Stimulated activated naive CD8-positive, alpha-beta T cell treated with anti-CD3 and anti-CD28 coated beads, Interleukin-15, amount 100 ng/mL, for 72 hours (primary cell): Measurements from ENCODE around the gene LUZP1.
"Not testable (repeated sequence)": the region's sequence is repeated elsewhere in the genome, so short reads cannot be mapped to it uniquely, and the experiment has no call there.

Experiments used
- ATAC-seq: fragments of 150-1000 bp; cut with Tn5 transposase; 2 replicates; pipeline ENCODE4 v1.10.0; 2021; ENCODE audit warnings: mild to moderate bottlenecking, moderate library complexity
- DNase-seq, 2 donors: peaks; one replicate each; pipeline ENCODE4 v3.0.0; 2021 to 2022
- H3K27ac Mint-ChIP-seq, 2 donors: one replicate each; pipeline ENCODE4 v1.8.0; 2022; ENCODE audit warnings: mild to moderate bottlenecking in 2 of 2, mixed read lengths in 2 of 2, moderate library complexity in 2 of 2
- H3K27me3 Mint-ChIP-seq: one replicate; pipeline ENCODE4 v1.8.0; 2022; ENCODE audit warnings: mixed read lengths
- H3K4me1 Mint-ChIP-seq: one replicate; pipeline ENCODE4 v1.8.0; 2022; ENCODE audit warnings: mild to moderate bottlenecking, mixed read lengths
- H3K4me3 Mint-ChIP-seq, 2 donors: one replicate each; pipeline ENCODE4 v1.8.0; 2022; ENCODE audit warnings: mild to moderate bottlenecking in 2 of 2, mixed read lengths in 2 of 2, moderate library complexity in 1 of 2
- H3K9me3 Mint-ChIP-seq, 2 donors: one replicate each; pipeline ENCODE4 v1.8.0; 2022; ENCODE audit warnings: mixed read lengths in 2 of 2

Gene LUZP1

DNA sequence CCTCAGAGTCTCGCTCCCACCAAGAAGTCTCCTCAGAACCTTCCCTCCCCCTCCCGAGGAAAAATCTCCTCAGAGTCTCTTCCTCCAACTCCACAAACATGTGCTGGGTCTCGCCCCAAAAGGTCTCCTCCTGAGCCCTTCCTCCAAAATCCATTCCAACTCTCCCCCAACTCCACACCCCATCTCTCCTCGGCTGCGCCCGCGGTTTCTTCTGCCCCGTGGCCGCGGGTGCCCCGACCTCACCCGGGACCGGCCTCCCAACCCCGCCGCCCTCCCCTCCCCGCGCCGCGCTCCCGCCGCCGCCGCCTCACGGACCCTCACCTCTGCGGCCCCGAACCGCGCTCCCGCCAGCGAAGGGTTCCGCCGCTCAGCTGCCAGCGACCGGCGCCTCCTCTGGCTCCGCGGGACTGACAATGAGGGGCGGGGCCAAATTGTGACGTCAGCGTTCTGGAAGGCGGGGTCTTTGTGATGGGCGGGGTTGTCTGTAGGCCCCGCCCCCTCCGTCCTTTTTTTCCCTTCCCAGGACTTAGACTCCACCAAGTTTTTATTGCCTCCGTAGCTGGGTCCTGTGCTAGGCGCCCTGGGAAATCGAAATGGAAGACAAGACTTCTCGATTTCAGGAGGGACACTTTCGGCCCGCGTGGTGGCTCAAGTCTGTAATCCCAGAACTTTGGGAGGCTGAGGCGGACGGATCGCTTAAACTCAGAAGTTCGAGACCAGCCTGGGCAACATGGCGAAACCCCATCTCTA, at the start of gene LUZP1:
Gene LUZP1 (minus strand): TSS at position 412 of the 750 bp plus-strand sequence.
- ATAC-seq: peak; percentile 86

DNA sequence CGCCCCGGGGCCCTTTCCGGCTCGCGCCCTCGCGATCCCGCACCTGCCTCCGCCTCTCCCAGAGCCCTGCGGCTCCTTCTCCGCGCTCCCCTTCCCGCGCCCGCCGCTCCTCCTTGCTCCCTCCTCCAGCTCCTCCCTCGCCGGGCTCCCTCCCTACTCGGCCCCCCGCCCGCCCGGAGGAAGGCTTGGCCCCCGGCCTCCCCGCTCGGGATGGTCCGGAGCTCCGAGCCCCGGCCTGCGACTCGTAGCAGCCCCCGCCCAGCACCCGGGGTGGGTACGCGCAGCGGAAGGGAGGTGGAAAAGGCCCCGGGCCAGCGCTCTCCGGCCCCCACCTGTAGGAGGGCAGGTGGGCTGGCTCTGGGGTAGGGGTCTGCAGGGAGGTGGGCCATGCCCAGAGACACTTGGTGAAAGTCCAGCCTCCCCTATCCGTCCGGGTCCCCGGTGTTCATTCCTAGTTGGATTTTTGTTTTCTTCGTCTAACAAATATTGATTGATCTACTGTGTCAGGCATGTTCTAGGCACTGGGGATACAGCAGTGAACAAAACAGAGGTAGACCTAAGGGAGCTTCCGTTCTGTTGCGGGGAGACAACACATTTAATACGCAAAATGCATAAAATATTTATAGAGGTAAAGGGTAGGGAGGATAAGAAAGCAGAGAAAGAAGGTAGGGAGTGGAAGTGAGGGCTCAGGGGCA, 48.9 kb upstream of the LUZP1 start, which contains the start of gene HTR1D:
Gene HTR1D (minus strand): TSS at position 82 of the 695 bp plus-strand sequence. CDS start 23,283 bp downstream, outside the sequence.
- ATAC-seq: peak; percentile 47
- peak in 1 of 2 donors; percentile 13 for DNase-seq
- no peaks in the 10 kb centered on the region for H3K9me3 Mint-ChIP-seq
- peak within 1 kb of the TSS; percentile 60 to 70 for H3K4me3 Mint-ChIP-seq
- no peaks in the 10 kb centered on the region for H3K4me1 Mint-ChIP-seq
- H3K27ac Mint-ChIP-seq: no peak within 1 kb of the TSS
- H3K27me3 Mint-ChIP-seq: peaks cover 74% of the 10 kb centered on the region

More for the DNA sequence above, at the start of gene LUZP1:
- peaks cover 23% of the 10 kb centered on the region for H3K4me1 Mint-ChIP-seq
- H3K9me3 Mint-ChIP-seq: no peaks in the 10 kb centered on the region
- peak; percentile 84 to 85 for DNase-seq
- H3K4me3 Mint-ChIP-seq: peak within 1 kb of the TSS; percentile 99
- H3K27ac Mint-ChIP-seq: peak within 1 kb of the TSS; percentile 90 to 97
- H3K27me3 Mint-ChIP-seq: no peaks in the 10 kb centered on the region

DNA sequence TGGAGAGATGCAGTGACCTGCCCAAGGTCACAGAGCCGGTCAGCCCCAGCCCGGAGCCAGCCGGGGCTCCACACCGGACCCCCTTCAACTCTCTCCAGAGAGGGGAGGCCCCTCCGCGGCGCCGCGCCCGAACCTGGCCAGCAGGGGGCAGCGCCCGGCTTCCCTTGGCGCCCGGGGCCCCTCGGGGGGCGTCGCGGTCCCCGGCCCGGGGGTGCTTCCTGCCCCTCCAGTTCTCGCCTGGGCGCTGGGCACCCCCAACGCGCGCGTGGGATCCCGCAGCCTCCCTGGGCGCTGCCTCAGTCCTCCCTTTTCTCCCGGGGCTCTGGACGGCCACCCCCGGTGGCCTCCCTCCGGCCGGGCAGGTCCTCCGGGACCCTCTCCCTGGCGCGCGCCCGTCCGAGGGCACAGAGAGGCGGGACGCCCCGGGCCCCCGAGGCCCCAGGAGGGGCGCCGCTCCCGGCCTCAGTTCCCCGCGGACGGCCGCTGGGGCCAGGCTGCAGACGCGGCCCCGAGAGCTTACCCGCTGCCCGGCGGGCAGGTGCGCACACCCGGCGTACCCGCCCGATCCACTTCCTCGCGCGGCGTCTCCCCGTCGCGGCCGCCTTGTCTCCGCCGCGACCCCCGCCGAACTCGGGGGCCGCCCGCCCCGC, 48.2 kb upstream of the LUZP1 start:
- peaks cover 81% of the 10 kb centered on the region for H3K27me3 Mint-ChIP-seq
- H3K27ac Mint-ChIP-seq: no peak overlapping the region
- no peaks in the 10 kb centered on the region for H3K4me1 Mint-ChIP-seq
- H3K4me3 Mint-ChIP-seq: peak overlapping the region; percentile 60 to 70
- ATAC-seq (peak; percentile 78), DNase-seq (peak; percentile 30 to 44)
- H3K9me3 Mint-ChIP-seq: no peaks in the 10 kb centered on the region

- H3K4me1 Mint-ChIP-seq: peaks cover 4% of the 10 kb centered on the region
- no peak overlapping the region for H3K27ac Mint-ChIP-seq
- H3K4me3 Mint-ChIP-seq: peak overlapping the region in 1 of 2 donors; percentile 27
These were observed 47.2 kb upstream of the LUZP1 start for GRCh38 chr1:23215751-23216449.

DNA sequence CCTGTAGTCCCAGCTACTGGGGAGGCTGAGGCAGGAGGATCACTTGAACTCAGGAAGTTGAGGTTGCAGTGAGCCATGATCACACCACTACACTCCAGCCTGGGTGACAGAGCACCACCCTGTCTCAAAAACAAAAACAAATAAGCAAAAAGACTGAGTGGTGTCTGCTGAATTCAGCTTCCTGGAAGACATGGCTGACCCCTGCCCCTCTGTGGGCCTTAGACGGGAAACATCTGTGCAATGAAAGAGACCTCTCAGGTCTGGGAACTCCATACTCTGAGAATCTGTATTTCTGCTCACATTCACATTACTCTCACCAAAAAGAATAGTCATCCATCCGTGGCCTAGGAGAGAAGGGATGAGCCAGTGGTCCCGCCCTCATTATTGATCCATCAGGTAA, 46.6 kb upstream of the LUZP1 start:
- H3K27ac Mint-ChIP-seq: no peak overlapping the region
- no peak for ATAC-seq
- H3K9me3 Mint-ChIP-seq: no peaks in the 10 kb centered on the region
- no peak overlapping the region for H3K4me3 Mint-ChIP-seq
- H3K27me3 Mint-ChIP-seq: peaks cover 85% of the 10 kb centered on the region
- peaks cover 5% of the 10 kb centered on the region for H3K4me1 Mint-ChIP-seq
- no peak for DNase-seq

More at GRCh38 chr1:23215751-23216449, 47.2 kb upstream of the LUZP1 start:
- DNase-seq (no peak), ATAC-seq (no peak)
- Mint-ChIP-seq H3K9me3 (no peaks in the 10 kb centered on the region), H3K27me3 (peaks cover 87% of the 10 kb centered on the region)

DNA sequence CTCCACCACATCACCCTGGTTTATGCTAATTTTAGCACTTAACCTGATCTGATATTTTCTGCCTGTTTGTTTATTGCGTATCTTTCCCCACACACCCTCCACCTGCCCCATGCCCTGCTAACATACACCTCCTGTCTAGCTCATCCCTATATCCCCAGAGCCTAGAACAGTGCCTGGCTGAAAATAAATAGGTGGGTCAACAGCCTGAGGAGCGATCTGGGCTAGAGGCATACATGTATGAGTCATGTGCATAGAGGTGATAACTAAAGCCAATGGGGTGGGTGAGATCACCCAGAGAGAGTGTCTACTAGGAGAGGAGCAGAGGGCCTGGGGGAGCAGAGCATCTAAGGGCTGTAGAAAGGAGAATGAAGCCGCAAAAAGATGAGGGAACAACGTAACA, 46.0 kb upstream of the LUZP1 start:
- Mint-ChIP-seq H3K9me3 (no peaks in the 10 kb centered on the region), H3K27ac (peak overlapping the region in 1 of 2 donors; percentile 38), H3K4me3 (no peak overlapping the region), H3K4me1 (peaks cover 5% of the 10 kb centered on the region), H3K27me3 (peaks cover 78% of the 10 kb centered on the region)
- DNase-seq (no peak), ATAC-seq (no peak)

GRCh38 chr1:23211955-23212354, 43.3 kb upstream of the LUZP1 start:
- Mint-ChIP-seq H3K27me3 (peaks cover 55% of the 10 kb centered on the region), H3K9me3 (no peaks in the 10 kb centered on the region)

GRCh38 chr1:23210963-23211362, 42.3 kb upstream of the LUZP1 start:
- H3K27ac Mint-ChIP-seq: no peak overlapping the region
- no peaks in the 10 kb centered on the region for H3K9me3 Mint-ChIP-seq
- DNase-seq: no peak
- no peak for ATAC-seq
- H3K4me1 Mint-ChIP-seq: peaks cover 5% of the 10 kb centered on the region
- H3K4me3 Mint-ChIP-seq: no peak overlapping the region
- peaks cover 57% of the 10 kb centered on the region for H3K27me3 Mint-ChIP-seq

More at GRCh38 chr1:23211955-23212354, 43.3 kb upstream of the LUZP1 start:
- Mint-ChIP-seq H3K4me3 (no peak overlapping the region), H3K27ac (no peak overlapping the region), H3K4me1 (peaks cover 5% of the 10 kb centered on the region)
- no peak for DNase-seq
- no peak for ATAC-seq

GRCh38 chr1:23210351-23210785, 41.7 kb upstream of the LUZP1 start:
- DNase-seq: no peak
- peaks cover 53% of the 10 kb centered on the region for H3K27me3 Mint-ChIP-seq

DNA sequence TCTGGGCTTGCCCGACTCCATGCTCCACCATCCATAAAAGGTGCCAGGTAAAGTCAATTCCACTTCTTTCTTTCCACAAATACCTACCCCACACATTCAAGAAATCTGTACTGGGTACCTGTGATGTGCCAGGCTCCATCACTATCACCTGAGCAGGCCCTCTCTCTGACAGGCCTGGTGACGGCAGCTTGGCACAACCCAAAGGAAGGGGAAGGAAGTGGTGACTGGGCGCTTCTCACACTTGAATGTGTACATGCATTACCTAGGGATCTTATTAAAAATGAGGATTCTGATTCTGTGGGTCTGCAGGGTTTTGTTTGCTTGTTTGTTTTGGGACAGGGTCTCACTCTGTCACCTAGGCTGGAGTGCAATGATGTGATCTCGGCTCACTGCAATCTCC, 41.1 kb upstream of the LUZP1 start:
- peaks cover 5% of the 10 kb centered on the region for H3K4me1 Mint-ChIP-seq
- DNase-seq (no peak), ATAC-seq (no peak)
- H3K27me3 Mint-ChIP-seq: peaks cover 47% of the 10 kb centered on the region
- no peaks in the 10 kb centered on the region for H3K9me3 Mint-ChIP-seq
- no peak overlapping the region for H3K27ac Mint-ChIP-seq
- H3K4me3 Mint-ChIP-seq: no peak overlapping the region

More at GRCh38 chr1:23210351-23210785, 41.7 kb upstream of the LUZP1 start:
- peaks cover 5% of the 10 kb centered on the region for H3K4me1 Mint-ChIP-seq
- H3K27ac Mint-ChIP-seq: no peak overlapping the region
- H3K9me3 Mint-ChIP-seq: no peaks in the 10 kb centered on the region
- no peak for ATAC-seq
- no peak overlapping the region for H3K4me3 Mint-ChIP-seq

- Mint-ChIP-seq H3K4me1 (peaks cover 5% of the 10 kb centered on the region), H3K27me3 (peaks cover 34% of the 10 kb centered on the region), H3K9me3 (no peaks in the 10 kb centered on the region), H3K27ac (no peak overlapping the region), H3K4me3 (no peak overlapping the region)
- ATAC-seq (no peak), DNase-seq (no peak)
These were observed 39.9 kb upstream of the LUZP1 start for GRCh38 chr1:23208527-23208926.

DNA sequence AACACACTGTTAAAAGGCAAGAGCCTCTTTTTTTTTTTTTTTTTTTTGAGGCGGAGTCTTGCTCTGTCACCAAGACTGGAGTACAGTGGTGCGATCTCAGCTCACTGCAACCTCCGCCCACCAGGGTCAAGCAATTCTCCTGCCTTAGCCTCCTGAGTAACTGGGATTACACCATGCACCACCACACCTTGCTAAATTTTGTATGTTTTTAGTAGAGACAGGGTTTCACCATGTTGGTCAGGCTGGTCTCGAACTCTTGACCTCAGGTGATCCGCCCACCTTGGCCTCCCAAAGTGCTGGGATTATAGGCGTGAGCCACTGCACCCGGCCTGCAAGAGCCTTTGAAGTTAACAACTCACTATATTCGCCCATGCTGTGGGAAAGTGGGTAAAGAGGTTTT, 39.1 kb upstream of the LUZP1 start:
- not testable (repeated sequence) for H3K4me1 Mint-ChIP-seq, DNase-seq, H3K4me3 Mint-ChIP-seq, H3K27ac Mint-ChIP-seq, ATAC-seq, H3K9me3 Mint-ChIP-seq
- H3K27me3 Mint-ChIP-seq: peaks cover 26% of the 10 kb centered on the region

DNA sequence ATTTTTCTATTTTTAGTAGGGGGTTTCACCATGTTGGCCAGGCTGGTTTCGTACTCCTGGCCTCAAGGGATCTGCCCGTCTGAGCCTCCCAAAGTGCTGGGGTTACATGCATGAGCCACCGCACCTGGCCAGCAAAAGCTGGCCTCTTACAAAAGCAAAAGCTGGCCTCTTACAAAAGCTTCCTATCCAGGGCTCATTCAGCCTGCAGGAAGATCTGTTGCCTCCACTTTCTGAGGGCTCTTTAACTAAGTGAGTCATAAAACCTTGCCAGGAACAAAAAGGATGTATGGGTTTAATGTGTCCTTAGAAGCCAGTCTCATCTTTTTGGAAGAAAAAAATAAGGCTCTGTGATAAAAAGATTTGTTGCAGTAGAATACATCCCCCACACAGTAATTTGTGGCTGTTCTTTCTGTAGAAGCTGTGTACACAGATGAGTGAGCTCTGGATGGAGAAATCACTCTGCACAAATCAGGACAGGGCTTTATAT, 33.6 kb upstream of the LUZP1 start:
- H3K4me3 Mint-ChIP-seq: no peak overlapping the region
- H3K27me3 Mint-ChIP-seq: peaks cover 10% of the 10 kb centered on the region
- no peaks in the 10 kb centered on the region for H3K4me1 Mint-ChIP-seq
- no peaks in the 10 kb centered on the region for H3K9me3 Mint-ChIP-seq
- DNase-seq: no peak
- no peak for ATAC-seq
- no peak overlapping the region for H3K27ac Mint-ChIP-seq

DNA sequence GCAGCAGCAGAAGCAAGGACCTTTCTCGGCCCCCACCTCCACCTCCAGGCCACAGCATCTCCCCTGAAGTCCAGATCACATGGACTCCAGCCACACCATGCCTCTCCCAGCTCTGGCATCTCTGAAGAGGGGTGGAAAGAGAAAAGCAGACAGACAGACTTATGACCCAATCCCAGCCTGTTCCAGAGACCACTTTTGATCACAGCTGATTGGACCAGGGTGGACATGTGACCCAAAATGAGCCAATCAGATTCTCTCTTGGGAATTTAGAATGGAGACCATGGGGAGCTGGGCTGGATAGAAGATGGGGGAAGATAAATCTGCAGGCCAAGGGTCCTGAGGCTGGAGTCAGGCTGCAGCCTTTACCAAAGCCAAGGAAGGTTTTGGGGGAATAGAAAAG, 32.2 kb upstream of the LUZP1 start:
- H3K9me3 Mint-ChIP-seq: no peaks in the 10 kb centered on the region
- no peak overlapping the region for H3K27ac Mint-ChIP-seq
- H3K4me1 Mint-ChIP-seq: no peaks in the 10 kb centered on the region
- no peak overlapping the region for H3K4me3 Mint-ChIP-seq
- peaks cover under 1% of the 10 kb centered on the region for H3K27me3 Mint-ChIP-seq
- ATAC-seq: no peak
- no peak for DNase-seq

GRCh38 chr1:23198373-23198772, 29.7 kb upstream of the LUZP1 start:
- DNase-seq (no peak), ATAC-seq (no peak)
- H3K4me3 Mint-ChIP-seq: no peak overlapping the region
- H3K9me3 Mint-ChIP-seq: no peaks in the 10 kb centered on the region
- H3K4me1 Mint-ChIP-seq: no peaks in the 10 kb centered on the region
- peaks cover 7% of the 10 kb centered on the region for H3K27me3 Mint-ChIP-seq
- no peak overlapping the region for H3K27ac Mint-ChIP-seq
